Measurements from ENCODE around the gene LCNL1.
"Not testable (repeated sequence)": the region's sequence is repeated elsewhere in the genome, so short reads cannot be mapped to it uniquely, and the experiment has no call there.

The LCNL1 gene

GRCh38 chr9:136995362-136995761 lies 12.6 kb downstream of the LCNL1 start:
- DNase-seq, result no peak

DNA sequence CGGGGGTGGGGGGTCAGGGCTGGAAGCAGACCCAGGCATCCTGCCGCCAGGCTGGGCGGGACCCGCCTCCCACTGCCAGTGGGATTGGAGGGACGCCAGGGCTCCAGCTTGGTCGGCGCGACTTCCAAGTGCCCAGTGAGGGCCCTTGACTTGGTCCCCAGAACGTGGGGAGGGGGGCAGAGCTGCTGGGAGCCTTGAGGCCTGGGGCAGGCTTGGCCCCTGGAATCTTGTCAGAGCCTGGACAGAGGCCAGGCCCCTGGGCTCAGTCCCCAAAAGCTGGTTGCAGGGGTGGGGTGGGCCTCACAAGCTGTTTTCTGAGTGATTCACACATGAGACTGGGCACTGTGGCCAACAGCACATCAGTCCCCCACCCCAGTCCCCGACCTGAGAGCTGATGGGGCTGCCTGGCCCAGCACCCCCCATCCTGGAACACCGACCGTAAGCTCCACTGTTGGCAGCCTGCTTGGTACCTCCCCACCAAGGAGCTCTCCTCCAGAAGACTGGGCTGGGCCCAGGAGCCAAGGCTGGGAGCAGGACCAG lies 13.0 kb downstream of the LCNL1 start:
- DNase-seq, result no peak

DNA sequence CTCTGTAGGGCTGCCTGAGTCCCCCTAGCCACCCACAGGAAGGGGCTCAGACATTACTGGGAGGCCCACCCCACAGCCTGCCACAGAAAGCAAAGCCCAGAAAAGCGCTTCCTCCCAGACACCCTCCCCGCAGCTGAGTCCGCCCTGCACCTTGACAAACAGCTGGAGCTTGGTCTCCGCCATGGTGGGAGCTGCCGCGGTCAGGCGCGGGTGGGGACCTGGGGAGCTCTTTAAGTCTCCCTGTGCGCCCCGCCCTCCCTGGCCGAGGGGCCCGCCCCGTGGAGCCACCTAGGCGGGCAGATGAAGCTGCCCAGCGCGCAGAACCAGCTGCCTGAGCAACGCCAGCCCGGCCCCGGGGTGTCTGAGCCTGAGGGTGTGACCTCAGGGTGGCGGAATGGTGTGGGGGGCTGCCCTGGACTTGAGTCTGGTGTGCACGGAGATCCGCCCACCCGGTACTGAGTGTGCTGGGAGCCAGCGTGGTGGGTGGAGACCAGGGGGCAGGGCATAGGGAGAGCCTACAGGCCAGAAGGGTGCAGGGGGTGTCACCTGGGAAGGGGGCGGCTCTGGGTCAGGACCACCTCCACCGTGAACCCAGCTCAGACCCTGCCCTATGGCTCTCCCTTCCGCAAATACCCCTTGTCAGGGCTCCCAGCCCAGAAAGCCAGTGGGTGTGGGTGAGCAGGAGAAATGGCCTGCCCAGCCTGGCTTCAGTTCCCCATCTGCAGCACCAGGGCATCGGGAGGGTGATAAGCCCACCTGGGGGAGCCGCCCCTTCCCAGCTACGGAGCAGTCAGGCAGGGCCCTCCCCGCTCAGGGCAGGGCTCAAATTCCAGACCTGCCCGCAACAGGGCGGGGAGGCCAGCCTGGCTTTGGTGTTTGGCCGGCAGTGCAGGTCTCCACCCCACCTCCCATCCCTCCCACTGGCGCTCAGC lies 13.8 kb downstream of the LCNL1 start, which contains the start of gene CLIC3:
TSS of gene CLIC3 (minus strand) at position 208 of the 932 bp plus-strand sequence. CDS start at position 183, 25 bp downstream.
- peak; percentile 47 for DNase-seq

DNA sequence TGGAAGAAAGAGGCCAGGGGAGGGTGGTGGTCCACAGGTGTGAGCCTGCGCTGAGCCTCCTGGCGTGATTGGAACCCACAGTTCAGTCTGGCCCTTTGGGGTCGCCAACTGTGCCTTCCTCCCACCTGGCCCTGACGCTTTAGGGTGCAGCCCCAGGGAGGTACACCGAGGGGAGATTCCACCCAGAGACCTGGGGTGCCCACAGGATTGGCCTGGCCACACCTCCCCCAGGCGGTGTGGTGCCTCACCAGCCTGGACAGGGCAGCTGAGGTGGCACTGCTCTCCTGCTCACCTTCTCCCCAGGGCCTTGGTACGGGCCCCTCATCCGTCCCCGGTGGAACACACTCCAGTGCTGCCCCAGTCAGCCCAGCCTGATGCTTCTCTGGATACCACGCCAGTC lies 14.6 kb downstream of the LCNL1 start:
- DNase-seq, result no peak

DNA sequence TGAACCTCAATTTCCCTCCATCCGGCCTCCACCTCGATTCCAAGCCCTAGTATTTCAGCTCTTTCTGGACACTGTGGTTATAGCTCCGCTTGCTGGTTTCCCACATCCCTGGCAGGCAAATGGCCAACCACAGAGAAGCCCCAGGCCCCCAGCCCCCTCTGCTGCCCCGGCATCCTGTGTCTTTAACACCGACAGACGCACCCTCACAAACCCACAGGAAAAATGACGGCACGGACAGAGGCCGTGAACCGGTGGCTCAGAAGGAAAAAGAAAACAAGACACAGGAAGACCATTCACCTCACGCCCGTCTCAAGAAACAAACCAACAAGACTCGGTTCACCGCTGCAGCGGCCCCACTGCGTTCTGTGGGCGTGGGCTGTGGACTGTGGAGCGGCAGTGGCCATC lies 15.0 kb downstream of the LCNL1 start:
- DNase-seq, result peak; percentile 26

DNA sequence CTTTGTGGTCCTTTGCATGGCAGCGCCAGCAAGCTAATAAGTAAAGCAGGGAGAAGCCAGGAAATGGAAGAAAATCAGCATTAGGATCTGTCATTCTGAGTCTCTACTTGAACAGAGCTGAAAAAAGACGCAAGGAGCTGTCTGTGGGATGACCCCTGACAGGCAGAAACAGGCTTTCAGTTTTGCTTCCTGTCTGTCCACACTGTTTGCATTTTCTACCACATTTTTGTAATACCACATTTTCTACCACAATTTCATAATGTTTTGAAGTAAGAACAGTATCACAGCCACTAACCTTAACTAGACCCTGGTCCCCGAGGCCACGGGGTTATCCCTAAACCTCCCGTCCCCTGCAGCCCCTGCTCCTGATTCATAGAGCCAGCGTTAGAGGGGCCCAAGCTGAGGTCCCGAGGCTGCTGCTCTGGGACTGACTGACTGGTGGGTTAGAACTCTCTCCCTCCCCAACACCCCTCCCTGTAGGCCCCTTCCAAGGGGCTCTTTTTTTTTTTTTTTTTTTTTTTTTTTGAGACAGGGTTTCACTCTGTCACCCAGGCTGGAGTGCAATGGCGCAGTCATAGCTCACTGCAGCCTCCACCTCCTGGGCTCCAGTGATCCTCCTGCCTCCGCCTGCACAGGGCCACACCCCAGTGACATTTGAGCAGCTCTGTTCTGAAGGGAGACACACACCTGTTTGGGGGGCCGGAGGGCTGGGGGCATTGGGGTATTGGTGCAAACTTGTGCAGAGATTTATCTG lies 17.6 kb downstream of the LCNL1 start:
- DNase-seq, result no peak

- no peak for DNase-seq
Measured at GRCh38 chr9:137001857-137002645, 19.3 kb downstream of the LCNL1 start.

DNA sequence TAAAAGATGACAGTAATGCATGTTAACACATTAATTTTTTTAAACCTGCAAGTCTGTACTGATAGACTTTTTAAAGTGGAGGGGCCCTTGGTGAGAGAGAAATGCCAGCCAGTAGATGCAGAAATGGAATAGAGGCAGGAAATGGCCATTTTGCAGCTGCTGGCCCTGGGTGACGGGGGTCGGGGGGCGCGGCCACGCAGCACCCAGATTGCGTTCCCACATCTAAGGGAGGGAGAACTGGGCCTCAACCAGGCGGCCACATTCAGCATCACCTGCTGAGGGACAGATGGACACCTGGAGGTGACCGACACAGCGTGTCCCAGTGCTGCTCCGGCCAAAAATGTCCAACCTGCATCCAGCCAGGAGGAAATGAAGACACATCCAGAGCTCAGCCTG lies 19.9 kb downstream of the LCNL1 start:
- DNase-seq, result no peak

DNA sequence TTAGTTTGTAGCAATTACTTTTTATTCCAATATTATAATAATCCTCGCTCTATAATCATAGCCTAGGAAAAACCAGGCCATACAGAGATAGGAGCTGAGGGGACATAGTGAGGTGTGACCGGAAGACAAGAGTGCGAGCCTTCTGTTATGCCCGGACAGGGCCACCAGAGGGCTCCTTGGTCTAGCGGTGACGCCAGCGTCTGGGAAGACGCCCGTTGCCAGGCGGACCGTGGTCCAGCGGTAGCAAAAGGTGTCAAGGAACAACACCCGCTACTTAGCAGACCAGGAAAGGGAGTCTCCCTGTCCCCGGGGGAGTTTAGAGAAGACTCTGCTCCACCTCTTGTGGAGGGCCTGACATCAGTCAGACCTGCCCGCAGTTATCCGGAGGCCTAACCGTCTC lies 21.5 kb downstream of the LCNL1 start:
- DNase-seq, result not testable (repeated sequence)

GRCh38 chr9:137006116-137007003 lies 23.6 kb downstream of the LCNL1 start:
- no peak for DNase-seq

GRCh38 chr9:137007108-137007815 lies 24.5 kb downstream of the LCNL1 start:
- no peak for DNase-seq

GRCh38 chr9:137007816-137008270 lies 25.1 kb downstream of the LCNL1 start:
- DNase-seq, result no peak

- DNase-seq, result no peak
Measured at GRCh38 chr9:137008312-137008711, 25.5 kb downstream of the LCNL1 start.

DNA sequence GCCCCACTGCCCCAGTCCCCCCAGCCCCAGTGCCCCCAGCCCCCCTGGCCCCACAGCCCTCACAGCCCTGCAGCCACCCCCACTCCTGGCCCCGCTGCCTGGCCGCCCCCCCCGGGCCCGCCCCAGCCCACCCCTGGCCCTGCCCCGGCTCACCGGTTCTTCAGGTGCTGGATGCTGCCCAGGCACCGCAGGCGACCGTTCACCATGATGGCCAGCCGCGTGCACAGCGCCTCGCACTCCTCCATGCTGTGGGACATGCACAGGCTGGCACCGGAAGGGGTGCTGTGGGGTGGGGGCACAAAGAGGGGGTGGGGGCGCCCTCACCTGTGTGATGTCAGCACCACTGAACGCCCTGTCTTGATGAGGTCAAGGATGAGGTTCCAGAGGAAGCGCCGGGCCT lies 26.4 kb downstream of the LCNL1 start:
- no peak for DNase-seq

DNA sequence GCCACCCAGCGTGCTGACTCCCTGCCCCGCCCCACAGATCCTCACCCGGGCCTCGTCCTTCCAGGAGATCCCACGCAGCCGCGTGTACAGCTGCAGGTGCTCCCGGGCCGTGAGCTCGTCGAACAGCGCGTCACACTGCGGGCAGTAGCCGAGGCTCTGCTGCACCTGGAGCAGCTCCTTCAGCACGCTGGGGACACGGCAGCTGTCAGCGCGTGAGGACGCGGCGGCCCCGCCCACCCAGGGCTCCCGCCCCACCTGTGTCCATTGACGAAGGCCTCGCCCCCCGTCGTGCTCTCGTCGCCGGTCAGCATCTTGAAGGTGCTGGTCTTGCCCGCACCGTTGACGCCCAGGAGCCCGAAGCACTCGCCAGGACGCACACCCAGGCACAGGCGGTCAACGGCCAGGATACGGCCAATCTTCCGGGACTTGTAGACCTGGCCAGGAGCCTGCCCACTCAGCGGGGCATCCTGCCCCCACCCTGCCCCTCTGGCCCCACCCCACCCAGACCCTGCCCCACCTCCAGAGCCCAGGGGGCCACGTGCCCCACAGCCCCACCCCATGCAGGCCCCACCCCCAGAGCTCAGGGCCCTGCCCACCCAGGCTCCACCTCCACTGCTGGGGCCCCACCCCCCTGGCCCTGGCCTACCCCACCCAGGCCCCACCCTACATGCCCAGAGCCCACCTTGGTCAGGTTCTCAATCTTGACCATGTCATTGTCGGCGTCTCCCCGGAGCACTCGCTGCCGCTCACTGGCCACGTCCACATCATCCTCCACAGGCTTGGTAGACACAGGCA lies 27.3 kb downstream of the LCNL1 start:
- no peak for DNase-seq

GRCh38 chr9:137011156-137011555 lies 28.4 kb downstream of the LCNL1 start:
- no peak for DNase-seq

DNA sequence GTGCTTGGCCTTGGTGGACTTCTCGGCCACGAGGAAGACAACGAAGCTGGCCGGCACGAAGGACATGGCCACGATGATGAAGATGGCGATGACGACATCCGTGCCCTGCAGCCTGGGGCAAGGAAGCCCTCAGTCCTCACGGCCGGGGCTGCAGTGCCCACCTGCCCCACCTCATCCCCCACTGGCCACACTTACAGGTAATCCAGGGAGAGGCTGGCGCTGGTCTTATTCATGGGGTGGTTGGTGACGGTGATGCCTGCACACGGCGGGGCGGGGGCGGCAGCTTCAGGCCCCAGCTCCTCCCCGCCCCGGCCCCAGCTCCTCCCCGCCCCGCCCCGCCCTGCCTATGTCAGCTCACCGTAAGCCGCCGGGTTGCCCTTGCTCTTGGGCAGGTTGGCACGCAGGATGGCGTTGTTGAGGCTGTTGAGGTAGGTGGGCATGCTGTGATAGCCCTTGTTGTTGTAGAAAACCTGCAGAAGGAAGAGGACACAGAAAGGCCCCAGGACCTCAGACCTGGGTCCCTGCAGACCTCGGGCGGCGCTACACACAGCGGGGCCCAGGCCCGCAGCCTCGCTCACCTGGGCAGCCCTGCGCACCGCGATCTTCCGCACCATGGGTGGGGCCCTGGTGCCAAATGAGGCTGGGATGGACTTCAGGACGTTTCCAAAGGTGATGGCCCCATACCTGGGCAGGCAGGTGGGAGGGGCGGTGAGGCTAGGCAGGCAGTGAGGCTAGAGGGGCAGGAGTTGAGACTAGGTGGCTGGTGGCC lies 29.3 kb downstream of the LCNL1 start:
- DNase-seq, result no peak

- no peak for DNase-seq
Measured at GRCh38 chr9:137012694-137013570, 30.1 kb downstream of the LCNL1 start.
